GM23338 (cell line): ENCODE measurements around the gene NUDT15. TPM values are rescaled to one million over a fixed set of nuclear protein-coding genes. Genes with fewer than 3 reads are reported as not detected.

Source experiments
- ATAC-seq: fragments of 200-7000 bp; cut with Tn5 transposase; 3 replicates; pipeline ENCODE4 v1.9.1; 2020
- DNase-seq: peaks from one replicate; pipeline ENCODE4 v3.0.0-alpha.2; 2015; ENCODE audit warnings: low spot score
- H2AFZ ChIP-seq: fragments of 200-600 bp; sonication (generic); 2 replicates; pipeline ENCODE4 v1.8.0; 2016; ENCODE audit warnings: antibody characterized with exemption, mild to moderate bottlenecking, moderate library complexity
- H3F3A ChIP-seq: fragments of 200-600 bp; sonication (generic); replicated peaks from 2 replicates; pipeline ENCODE4 v1.8.0; 2017; ENCODE audit warnings: antibody characterized with exemption, mixed run types, low read depth
- H3K27ac ChIP-seq: fragments of 200-600 bp; sonication (generic); 2 replicates; pipeline ENCODE4 v1.6.1; 2016; ENCODE audit warnings: low read depth
- H3K27me3 ChIP-seq: fragments of 200-600 bp; sonication (generic); 2 replicates; pipeline ENCODE4 v1.8.0; 2016; ENCODE audit warnings: mild to moderate bottlenecking, mixed run types, moderate library complexity; ENCODE audit not compliant: insufficient read depth
- H3K36me3 ChIP-seq: fragments of 200-600 bp; sonication (generic); 2 replicates; pipeline ENCODE4 v1.8.0; 2016; ENCODE audit warnings: mild to moderate bottlenecking; ENCODE audit not compliant: insufficient read depth
- H3K4me1 ChIP-seq: fragments of 200-600 bp; sonication (generic); 2 replicates; pipeline ENCODE4 v1.8.0; 2016; ENCODE audit warnings: mild to moderate bottlenecking, moderate library complexity; ENCODE audit not compliant: insufficient read depth
- H3K4me2 ChIP-seq: fragments of 200-600 bp; sonication (generic); 2 replicates; pipeline ENCODE4 v1.7.1; 2017; ENCODE audit warnings: mixed run types
- H3K4me3 ChIP-seq: fragments of 200-600 bp; sonication (generic); 2 replicates; pipeline ENCODE4 v1.6.1; 2016; ENCODE audit warnings: mixed run types
- H3K79me2 ChIP-seq: fragments of 200-600 bp; sonication (generic); replicated peaks from 2 replicates; pipeline ENCODE4 v1.8.0; 2017; ENCODE audit warnings: mild to moderate bottlenecking; ENCODE audit not compliant: insufficient read depth
- H3K9me2 ChIP-seq: fragments of 200-600 bp; sonication (generic); 2 replicates; pipeline ENCODE4 v1.8.0; 2017; ENCODE audit not compliant: insufficient read depth
- H4K20me1 ChIP-seq: fragments of 200-600 bp; sonication (generic); replicated peaks from 2 replicates; pipeline ENCODE4 v1.8.0; 2017; ENCODE audit warnings: mild to moderate bottlenecking; ENCODE audit not compliant: insufficient read depth
- H3K27ac Mint-ChIP-seq: 2 replicates; pipeline ENCODE4 v1.8.0; 2020; ENCODE audit warnings: inconsistent platforms, mild to moderate bottlenecking, moderate library complexity, mixed read lengths
- H3K27me3 Mint-ChIP-seq: 3 replicates; pipeline ENCODE4 v1.8.0; 2022; ENCODE audit warnings: low read depth, mild to moderate bottlenecking, moderate library complexity, mixed read lengths, inconsistent platforms; ENCODE audit not compliant: insufficient read depth, poor library complexity
- H3K36me3 Mint-ChIP-seq: 3 replicates; pipeline ENCODE4 v1.8.0; 2021; ENCODE audit warnings: low read depth, mild to moderate bottlenecking, inconsistent platforms, moderate library complexity, mixed read lengths
- H3K4me1 Mint-ChIP-seq: 3 replicates; pipeline ENCODE4 v1.8.0; 2020; ENCODE audit warnings: mild to moderate bottlenecking, inconsistent platforms, mixed read lengths
- H3K4me3 Mint-ChIP-seq: 3 replicates; pipeline ENCODE4 v1.8.0; 2021; ENCODE audit warnings: moderate library complexity, mild to moderate bottlenecking, inconsistent platforms, mixed read lengths
- H3K9me3 Mint-ChIP-seq: 3 replicates; pipeline ENCODE4 v1.8.0; 2020; ENCODE audit warnings: moderate library complexity, mild to moderate bottlenecking, inconsistent platforms, mixed read lengths
- CREB1 ChIP-seq: fragments of 250-450 bp; sonication (Bioruptor Pico); IDR thresholded peaks from 2 replicates; pipeline ENCODE4 v1.5.0; 2020; ENCODE audit warnings: low read depth, mild to moderate bottlenecking, moderate library complexity
- CTCF ChIP-seq, 2 experiments: fragments of 200-600 bp in 1 of 2; sonication (generic) in 1 of 2; conservative IDR thresholded peaks; 2 replicates each; pipeline versions ENCODE4 v1.5.1 to v1.6.1; 2016 to 2017; ENCODE audit warnings: antibody characterized with exemption in 2 of 2, low read depth in 2 of 2, mild to moderate bottlenecking in 2 of 2, moderate library complexity in 1 of 2
- EZH2 ChIP-seq: fragments of 200-600 bp; sonication (generic); IDR thresholded peaks from one replicate; pipeline ENCODE4 v1.8.0; 2017; ENCODE audit warnings: antibody characterized with exemption, mild to moderate bottlenecking, low read depth; ENCODE audit not compliant: unreplicated experiment
- EZH2phosphoT487 ChIP-seq: fragments of 200-600 bp; sonication (generic); IDR thresholded peaks from one replicate; pipeline ENCODE4 v1.8.1; 2018; ENCODE audit warnings: antibody characterized with exemption; ENCODE audit not compliant: unreplicated experiment
- JUNB ChIP-seq: IDR thresholded peaks from one replicate; pipeline ENCODE4 v1.6.1; 2016; ENCODE audit warnings: antibody characterized with exemption; ENCODE audit not compliant: unreplicated experiment
- POLR2AphosphoS5 ChIP-seq: IDR thresholded peaks from 2 replicates; pipeline ENCODE4 v1.6.1; 2016; ENCODE audit warnings: antibody characterized with exemption, low read depth
- ZNF114 ChIP-seq: fragments of 250-450 bp; sonication (Bioruptor Pico); IDR thresholded peaks from 2 replicates; pipeline ENCODE4 v1.5.0; 2020; ENCODE audit warnings: mild to moderate bottlenecking, moderate library complexity
- ZNF462 ChIP-seq: fragments of 250-450 bp; sonication (Bioruptor Pico); IDR thresholded peaks from 2 replicates; pipeline ENCODE4 v1.5.0; 2020; ENCODE audit warnings: mild to moderate bottlenecking, moderate library complexity
- polyA plus RNA-seq: library from polyadenylated mRNA; unstranded; fragments of >200 nt; fragmentation: Nextera tagmentation; extraction: Ambion mirVana; gene quantifications from 2 replicates; pipeline ENCODE4 v1.2.1, GENCODE V29; 2016
- total RNA-seq: library from RNA; depleted of rRNA; stranded (reverse); fragments of >200 nt; shearing (Covaris generic); gene quantifications from 2 replicates; pipeline ENCODE4 v1.2.3, GENCODE V29; 2014
- TF ChIP-seq, protein P1 (sequence below): IDR thresholded peaks from 2 replicates; pipeline ENCODE4 v1.6.1; 2016; ENCODE audit warnings: antibody characterized with exemption

Gene NUDT15
- total and polyA plus RNA-seq, 2 experiments from 2014 or later, result 59.3 TPM

GRCh38 chr13:48094404-48094780 lies 56.9 kb downstream of the NUDT15 start (continued):
- TF ChIP-seq ZNF462 (CRISPR knock-in tag) (no peak), EZH2phosphoT487 (no peak), EZH2 (no peak)

DNA sequence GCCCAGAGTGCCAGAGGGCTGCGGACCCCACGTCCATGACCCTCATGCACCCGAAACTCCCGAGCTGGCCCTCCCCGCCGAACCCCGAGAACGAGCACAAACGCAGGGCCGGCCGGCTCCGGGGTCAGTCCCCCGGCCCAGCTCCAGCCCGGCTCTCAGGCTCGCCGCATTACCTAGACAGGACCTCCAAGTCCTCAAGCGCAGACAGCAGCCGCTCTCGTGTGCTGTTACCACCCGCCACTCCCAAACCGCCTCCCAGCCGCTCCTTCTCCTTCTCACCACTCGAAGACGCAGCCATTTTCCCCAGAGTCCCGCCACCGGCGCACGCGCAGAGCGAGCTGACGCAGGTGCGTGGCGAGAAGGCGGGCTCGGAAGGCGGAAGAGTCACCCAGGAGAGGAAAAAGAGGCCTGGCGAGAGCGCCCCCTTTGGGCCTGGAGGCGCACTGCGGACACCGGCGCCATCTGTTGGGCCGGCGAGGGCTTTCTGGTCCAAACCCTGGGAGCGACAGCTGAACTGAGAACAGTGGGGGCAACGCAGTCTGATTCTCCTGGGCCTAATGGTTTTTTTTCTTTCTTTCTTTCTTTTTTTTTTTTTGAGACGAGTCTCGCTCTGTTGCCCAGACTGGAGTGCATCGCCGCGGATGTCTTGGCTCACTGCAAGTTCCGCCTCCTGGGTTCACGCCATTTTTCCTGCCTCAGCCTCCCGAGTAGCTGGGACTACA lies 57.4 kb downstream of the NUDT15 start, which contains the start of gene MED4:
TSS of gene MED4 (minus strand) at position 324 of the 722 bp plus-strand sequence. CDS start at position 298, 26 bp downstream.
- ATAC-seq (peak; percentile 95), DNase-seq (peak; percentile 95)
- H3K27ac ChIP-seq, result 0 out of 2 replicates have a peak within 1 kb of the TSS, but pooled peaks have one; percentile 52
- H2AFZ ChIP-seq, result peak within 1 kb of the TSS; percentile 63; the same call in 1 of the 2 replicates
- H3K36me3 ChIP-seq, result no peaks in the 10 kb centered on the region
- Mint-ChIP-seq H3K4me3 (peak within 1 kb of the TSS; percentile 99), H3K9me3 (no peaks in the 10 kb centered on the region), H3K36me3 (peaks cover 3% of the 10 kb centered on the region; the same call in 1 of the 3 replicates), H3K4me1 (peaks cover 21% of the 10 kb centered on the region), H3K27me3 (peaks cover 3% of the 10 kb centered on the region), H3K27ac (peak within 1 kb of the TSS; percentile 97)
- no peaks in the 10 kb centered on the region for H3K27me3 ChIP-seq
- peak within 1 kb of the TSS; percentile 93 for H3K4me2 ChIP-seq
- TF ChIP-seq JUNB (no peak), ZNF114 (CRISPR knock-in tag) (no peak), CTCF (conservative IDR thresholded peaks at IDR 0.05; ENCODE audit: low read depth in 2 of 2) (peak; percentile 95 to 98), POLR2AphosphoS5 (peak; percentile 94), CREB1 (peak; percentile 84)
- TF ChIP-seq, protein P1, sequence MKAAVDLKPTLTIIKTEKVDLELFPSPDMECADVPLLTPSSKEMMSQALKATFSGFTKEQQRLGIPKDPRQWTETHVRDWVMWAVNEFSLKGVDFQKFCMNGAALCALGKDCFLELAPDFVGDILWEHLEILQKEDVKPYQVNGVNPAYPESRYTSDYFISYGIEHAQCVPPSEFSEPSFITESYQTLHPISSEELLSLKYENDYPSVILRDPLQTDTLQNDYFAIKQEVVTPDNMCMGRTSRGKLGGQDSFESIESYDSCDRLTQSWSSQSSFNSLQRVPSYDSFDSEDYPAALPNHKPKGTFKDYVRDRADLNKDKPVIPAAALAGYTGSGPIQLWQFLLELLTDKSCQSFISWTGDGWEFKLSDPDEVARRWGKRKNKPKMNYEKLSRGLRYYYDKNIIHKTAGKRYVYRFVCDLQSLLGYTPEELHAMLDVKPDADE, result peak; percentile 64; the same call in 1 of the 2 replicates
- H3K4me1 ChIP-seq, result peaks cover 13% of the 10 kb centered on the region
- peaks cover 6% of the 10 kb centered on the region; the same call in 1 of the 2 replicates for H4K20me1 ChIP-seq
- no peaks in the 10 kb centered on the region for H3F3A ChIP-seq
- H3K4me3 ChIP-seq, result peak within 1 kb of the TSS; percentile 89
- H3K79me2 ChIP-seq, result peaks cover 49% of the 10 kb centered on the region
- no peaks in the 10 kb centered on the region; the same call in 1 of the 2 replicates for H3K9me2 ChIP-seq
